Loucy (cell line): ENCODE data around the gene THEMIS2.

ENCODE experiments used
- H2AFZ ChIP-seq: fragments of 200-600 bp; sonication (generic); 2 replicates; pipeline ENCODE4 v1.6.0; 2016; ENCODE audit warnings: antibody characterized with exemption, mild to moderate bottlenecking, low read length, moderate library complexity
- H3F3A ChIP-seq: fragments of 200-600 bp; 2 replicates; pipeline ENCODE4 v1.6.0; 2016; ENCODE audit warnings: antibody characterized with exemption, low read depth, mild to moderate bottlenecking
- H3K27me3 ChIP-seq: fragments of 200-600 bp; sonication (generic); 2 replicates; pipeline ENCODE4 v1.6.1; 2014; ENCODE audit warnings: low read length, mild to moderate bottlenecking; ENCODE audit not compliant: insufficient read depth, poor library complexity, severe bottlenecking
- H3K36me3 ChIP-seq: fragments of 200-600 bp; sonication (generic); 2 replicates; pipeline ENCODE4 v1.6.1; 2016; ENCODE audit warnings: low read length; ENCODE audit not compliant: insufficient read depth
- H3K4me1 ChIP-seq: fragments of 200-600 bp; sonication (generic); 2 replicates; pipeline ENCODE4 v1.5.1; 2014; ENCODE audit warnings: low read length, mild to moderate bottlenecking; ENCODE audit not compliant: insufficient read depth, poor library complexity, severe bottlenecking
- H3K4me2 ChIP-seq: fragments of 200-600 bp; sonication (generic); 2 replicates; pipeline ENCODE4 v1.6.0; 2014; ENCODE audit warnings: antibody characterized with exemption, low read length, low read depth, mild to moderate bottlenecking; ENCODE audit not compliant: poor library complexity, severe bottlenecking
- H3K4me3 ChIP-seq: fragments of 200-600 bp; sonication (generic); 2 replicates; pipeline ENCODE4 v1.5.1; 2014; ENCODE audit warnings: low read length, mild to moderate bottlenecking, mixed read lengths; ENCODE audit not compliant: poor library complexity, severe bottlenecking
- H3K79me2 ChIP-seq: fragments of 200-600 bp; sonication (generic); 2 replicates; pipeline ENCODE4 v1.6.1; 2014; ENCODE audit warnings: low read length; ENCODE audit not compliant: insufficient read depth
- H3K9ac ChIP-seq: fragments of 200-600 bp; sonication (generic); 2 replicates; pipeline ENCODE4 v1.6.0; 2014; ENCODE audit warnings: mild to moderate bottlenecking, low read depth, low read length, moderate library complexity; ENCODE audit not compliant: poor library complexity, severe bottlenecking
- H3K9me2 ChIP-seq: fragments of 200-600 bp; sonication (generic); replicated peaks from 2 replicates; pipeline ENCODE4 v1.6.1; 2016; ENCODE audit warnings: low read depth, low read length, mixed read lengths
- H3K9me3 ChIP-seq: fragments of 200-600 bp; sonication (generic); 2 replicates; pipeline ENCODE4 v1.6.1; 2014; ENCODE audit warnings: mild to moderate bottlenecking, antibody characterized with exemption, low read length, low read depth; ENCODE audit not compliant: insufficient read depth
- H4K20me1 ChIP-seq: fragments of 200-600 bp; sonication (generic); 2 replicates; pipeline ENCODE4 v1.6.0; 2014; ENCODE audit warnings: antibody characterized with exemption, low read length, mild to moderate bottlenecking; ENCODE audit not compliant: insufficient read depth, poor library complexity, severe bottlenecking
- EZH2phosphoT487 ChIP-seq: fragments of 200-600 bp; IDR thresholded peaks from 2 replicates; pipeline ENCODE4 v1.6.1; 2018; ENCODE audit warnings: antibody characterized with exemption, mild to moderate bottlenecking, moderate library complexity, borderline replicate concordance
- TF ChIP-seq, protein P1 (sequence below): fragments of 200-600 bp; sonication (generic); conservative IDR thresholded peaks from 2 replicates; pipeline ENCODE4 v1.5.1; 2014; ENCODE audit warnings: mild to moderate bottlenecking, antibody characterized with exemption, low read length

THEMIS2 gene

DNA sequence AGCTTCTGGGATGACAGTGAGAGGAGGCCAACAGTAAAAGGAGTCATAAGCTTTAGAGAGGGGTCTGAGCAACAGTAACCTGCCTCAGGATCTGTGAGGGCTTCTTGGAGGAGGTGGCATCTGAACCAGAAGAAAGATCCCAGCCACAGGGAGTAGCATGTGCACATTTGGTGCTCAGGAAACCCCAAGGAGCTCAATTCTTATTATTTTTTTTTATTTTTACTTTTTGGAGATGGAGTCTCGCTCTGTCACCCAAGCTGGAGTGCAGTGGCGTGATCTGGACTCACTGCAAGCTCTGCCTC lies 4.7 kb downstream of the THEMIS2 start:
- Histone ChIP-seq H3K79me2 (no peaks in the 10 kb centered on the region), H3K36me3 (no peaks in the 10 kb centered on the region), H3K4me2 (no peak overlapping the region), H3K9ac (no peak overlapping the region), H4K20me1 (no peaks in the 10 kb centered on the region), H3K27me3 (no peaks in the 10 kb centered on the region), H3K4me3 (no peak overlapping the region), H2AFZ (no peak overlapping the region), H3K4me1 (no peaks in the 10 kb centered on the region), H3K9me2 (no peaks in the 10 kb centered on the region), H3K9me3 (no peaks in the 10 kb centered on the region), H3F3A (no peaks in the 10 kb centered on the region)
- TF ChIP-seq EZH2phosphoT487 = no peak
- TF ChIP-seq, protein P1, sequence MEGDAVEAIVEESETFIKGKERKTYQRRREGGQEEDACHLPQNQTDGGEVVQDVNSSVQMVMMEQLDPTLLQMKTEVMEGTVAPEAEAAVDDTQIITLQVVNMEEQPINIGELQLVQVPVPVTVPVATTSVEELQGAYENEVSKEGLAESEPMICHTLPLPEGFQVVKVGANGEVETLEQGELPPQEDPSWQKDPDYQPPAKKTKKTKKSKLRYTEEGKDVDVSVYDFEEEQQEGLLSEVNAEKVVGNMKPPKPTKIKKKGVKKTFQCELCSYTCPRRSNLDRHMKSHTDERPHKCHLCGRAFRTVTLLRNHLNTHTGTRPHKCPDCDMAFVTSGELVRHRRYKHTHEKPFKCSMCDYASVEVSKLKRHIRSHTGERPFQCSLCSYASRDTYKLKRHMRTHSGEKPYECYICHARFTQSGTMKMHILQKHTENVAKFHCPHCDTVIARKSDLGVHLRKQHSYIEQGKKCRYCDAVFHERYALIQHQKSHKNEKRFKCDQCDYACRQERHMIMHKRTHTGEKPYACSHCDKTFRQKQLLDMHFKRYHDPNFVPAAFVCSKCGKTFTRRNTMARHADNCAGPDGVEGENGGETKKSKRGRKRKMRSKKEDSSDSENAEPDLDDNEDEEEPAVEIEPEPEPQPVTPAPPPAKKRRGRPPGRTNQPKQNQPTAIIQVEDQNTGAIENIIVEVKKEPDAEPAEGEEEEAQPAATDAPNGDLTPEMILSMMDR = no peak

DNA sequence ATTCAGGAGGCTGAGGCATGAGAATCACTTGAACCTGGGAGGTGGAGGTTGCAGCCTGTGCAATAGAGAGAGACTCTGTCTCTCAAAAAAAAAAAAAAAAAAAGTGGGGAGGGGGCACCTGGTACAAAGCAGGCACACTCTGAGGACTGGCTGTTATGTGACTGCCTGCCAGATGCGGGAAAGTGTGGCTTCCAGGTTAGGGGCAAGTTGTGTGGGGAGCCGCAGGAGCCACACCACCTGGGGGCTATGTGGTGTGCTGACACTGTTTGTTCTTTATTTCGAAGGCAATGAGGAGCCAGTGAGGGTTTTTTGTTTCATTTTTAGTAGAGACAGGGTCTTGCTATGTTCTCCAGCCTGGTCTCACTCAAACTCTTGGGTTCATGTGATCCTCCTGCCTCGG lies 5.7 kb downstream of the THEMIS2 start:
- no peaks in the 10 kb centered on the region for H4K20me1 ChIP-seq

DNA sequence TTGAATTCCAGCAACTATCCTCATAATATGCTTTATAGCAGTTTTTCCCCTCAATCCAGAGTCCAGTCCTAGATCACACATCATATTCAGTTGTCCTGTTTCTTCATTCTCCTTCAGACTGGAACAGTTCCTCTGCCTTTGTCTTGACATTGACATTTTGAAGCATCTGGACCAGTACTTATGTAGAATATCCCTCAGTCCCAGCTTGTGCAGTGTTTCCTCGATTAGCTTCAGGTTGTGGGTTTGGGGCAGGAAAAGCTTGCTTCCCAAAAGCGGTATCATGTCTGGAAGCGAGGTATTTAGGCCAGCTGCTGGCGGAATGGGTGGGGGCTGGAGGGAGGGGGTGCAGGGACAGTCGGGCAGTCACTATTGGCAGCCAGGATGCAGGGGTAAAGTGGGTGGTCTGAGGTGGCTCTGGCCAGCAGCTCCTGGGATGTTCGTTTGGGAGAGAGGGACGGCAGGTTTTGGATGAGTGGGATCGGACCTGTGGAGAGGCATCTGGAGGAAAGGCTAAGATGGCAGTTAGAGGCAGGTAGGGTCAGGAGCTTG lies 6.5 kb downstream of the THEMIS2 start:
- H3K4me2 ChIP-seq = no peak overlapping the region
- TF ChIP-seq EZH2phosphoT487 = no peak
- TF ChIP-seq, protein P1 = no peak
- H3K9me2 ChIP-seq = no peaks in the 10 kb centered on the region
- no peaks in the 10 kb centered on the region for H3F3A ChIP-seq
- H3K4me1 ChIP-seq = no peaks in the 10 kb centered on the region
- H4K20me1 ChIP-seq = no peaks in the 10 kb centered on the region
- no peak overlapping the region for H3K4me3 ChIP-seq
- H3K9me3 ChIP-seq = no peaks in the 10 kb centered on the region
- H3K36me3 ChIP-seq = no peaks in the 10 kb centered on the region
- H3K79me2 ChIP-seq = no peaks in the 10 kb centered on the region
- no peak overlapping the region for H3K9ac ChIP-seq
- no peaks in the 10 kb centered on the region for H3K27me3 ChIP-seq
- H2AFZ ChIP-seq = no peak overlapping the region

More for the DNA sequence above, 5.7 kb downstream of the THEMIS2 start:
- no peaks in the 10 kb centered on the region for H3K79me2 ChIP-seq
- no peaks in the 10 kb centered on the region for H3K9me3 ChIP-seq
- H2AFZ ChIP-seq = no peak overlapping the region
- H3K27me3 ChIP-seq = no peaks in the 10 kb centered on the region
- H3K9me2 ChIP-seq = no peaks in the 10 kb centered on the region
- TF ChIP-seq, protein P1 = no peak
- TF ChIP-seq EZH2phosphoT487 = no peak
- no peaks in the 10 kb centered on the region for H3K36me3 ChIP-seq
- no peak overlapping the region for H3K4me2 ChIP-seq
- no peak overlapping the region for H3K4me3 ChIP-seq
- H3K9ac ChIP-seq = no peak overlapping the region
- H3F3A ChIP-seq = no peaks in the 10 kb centered on the region
- H3K4me1 ChIP-seq = no peaks in the 10 kb centered on the region
